HL-60 (cell line): ENCODE results near the gene ZNF76.
"Not testable (repeated sequence)": the region's sequence is repeated elsewhere in the genome, so short reads cannot be mapped to it uniquely, and the experiment has no call there.

ENCODE experiments used
- CTCF ChIP-seq: IDR thresholded peaks from one replicate; pipeline ENCODE4 v1.5.1; 2011; ENCODE audit warnings: low read length, control low read depth, inconsistent platforms; ENCODE audit not compliant: insufficient read depth
- GABPA ChIP-seq: IDR thresholded peaks from 2 replicates; pipeline ENCODE4 v1.6.1; 2012; ENCODE audit warnings: low read depth
- POLR2AphosphoS5 ChIP-seq: IDR thresholded peaks from 2 replicates; pipeline ENCODE4 v1.6.1; 2012; ENCODE audit warnings: low read depth
- REST ChIP-seq: IDR thresholded peaks from 2 replicates; pipeline ENCODE4 v1.6.1; 2012; ENCODE audit warnings: low read depth; ENCODE audit not compliant: insufficient replicate concordance
- SPI1 ChIP-seq: IDR thresholded peaks from 2 replicates; pipeline ENCODE4 v1.6.1; 2012; ENCODE audit warnings: low read depth, mild to moderate bottlenecking, borderline replicate concordance

GRCh38 chr6:35308543-35308942 is 49.0 kb downstream of the ZNF76 start:
- not testable (repeated sequence) for TF ChIP-seq POLR2AphosphoS5, CTCF, REST, GABPA, SPI1
